ENCODE measurements around the gene FMO1.
"Not testable (repeated sequence)": the region's sequence is repeated elsewhere in the genome, so short reads cannot be mapped to it uniquely, and the experiment has no call there.

Gene FMO1

GRCh38 chr1:171279234-171279633, 30.9 kb downstream of the FMO1 start:
- no peak overlapping the region for H3K4me3 ChIP-seq (ENCODE audit: low read depth, low read length)

DNA sequence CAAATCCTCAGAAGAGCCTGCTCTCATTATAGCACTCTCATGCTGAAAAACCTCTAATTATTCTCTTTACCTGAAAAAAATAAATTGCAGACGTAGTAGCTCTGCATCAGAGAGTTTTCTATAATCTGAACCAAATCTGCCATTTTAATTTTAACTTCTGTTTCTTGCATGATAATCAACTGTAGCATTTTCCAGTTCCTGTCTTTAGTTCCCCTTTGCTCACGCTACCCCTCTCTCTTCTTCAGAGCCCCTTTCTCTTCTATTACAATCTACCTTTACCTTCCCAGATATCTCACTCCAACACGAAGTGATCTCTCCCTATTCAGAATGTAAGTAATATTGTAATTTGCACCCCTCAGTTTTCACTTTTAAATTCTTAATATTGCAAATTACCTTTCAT, 31.4 kb downstream of the FMO1 start:
- H3K4me3 ChIP-seq (ENCODE audit: low read depth, low read length), result no peak overlapping the region

- no peak overlapping the region for H3K4me3 ChIP-seq (ENCODE audit: low read depth, low read length)
Measured at GRCh38 chr1:171280599-171280998, 32.3 kb downstream of the FMO1 start.

- no peak overlapping the region for H3K4me3 ChIP-seq (ENCODE audit: low read depth, low read length)
Measured at GRCh38 chr1:171286032-171286705, 37.9 kb downstream of the FMO1 start.

GRCh38 chr1:171290621-171291020, 42.3 kb downstream of the FMO1 start:
- no peak overlapping the region for H3K4me3 ChIP-seq (ENCODE audit: low read depth, low read length)

DNA sequence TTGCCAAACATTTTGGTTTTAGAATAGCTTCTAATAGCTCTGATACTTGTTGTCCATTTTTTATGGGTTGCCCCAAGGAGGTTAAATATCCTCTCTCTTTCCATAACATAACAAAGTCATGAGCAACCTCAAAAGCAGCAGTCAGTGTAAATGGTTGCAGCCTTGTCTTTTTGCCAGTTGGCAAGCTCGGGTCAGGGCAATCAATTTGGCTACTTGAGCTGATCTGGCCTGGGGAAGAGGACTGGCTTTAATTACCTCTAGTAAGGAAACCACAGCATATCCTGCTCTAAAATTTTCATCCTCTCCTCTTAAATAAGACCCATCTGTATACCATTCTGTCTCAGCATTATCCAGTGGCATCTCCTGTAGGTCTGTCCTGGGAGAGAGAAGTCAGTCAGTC, 44.5 kb downstream of the FMO1 start:
- no peak overlapping the region for H3K4me3 ChIP-seq (ENCODE audit: low read depth, low read length)

- not testable (repeated sequence) for H3K4me3 ChIP-seq (ENCODE audit: low read depth, low read length)
Measured at GRCh38 chr1:171295383-171295782, 47.1 kb downstream of the FMO1 start.

GRCh38 chr1:171295821-171296220, 47.5 kb downstream of the FMO1 start:
- H3K4me3 ChIP-seq (ENCODE audit: low read depth, low read length), result no peak overlapping the region

GRCh38 chr1:171296897-171297296, 48.6 kb downstream of the FMO1 start:
- H3K4me3 ChIP-seq (ENCODE audit: low read depth, low read length), result no peak overlapping the region

DNA sequence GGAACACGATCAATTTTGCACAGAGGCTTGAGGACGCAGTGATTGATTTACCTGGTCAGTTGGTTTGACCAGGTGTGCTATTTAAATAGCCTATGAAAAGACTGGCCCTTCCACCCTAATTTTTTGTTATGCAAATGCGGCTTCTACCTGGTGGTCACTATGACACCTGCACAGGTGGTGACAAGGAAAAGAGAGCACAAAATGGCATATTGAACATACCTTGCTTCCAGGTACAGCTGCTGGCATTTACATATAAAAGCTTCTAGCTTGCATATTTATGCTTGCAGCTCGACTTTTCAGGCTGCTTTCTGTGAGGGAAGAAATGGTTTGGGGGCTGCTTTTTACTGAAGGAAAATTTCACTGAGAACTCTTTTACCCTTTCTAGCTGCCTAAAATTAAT, 50.4 kb downstream of the FMO1 start:
- H3K4me3 ChIP-seq (ENCODE audit: low read depth, low read length), result no peak overlapping the region

DNA sequence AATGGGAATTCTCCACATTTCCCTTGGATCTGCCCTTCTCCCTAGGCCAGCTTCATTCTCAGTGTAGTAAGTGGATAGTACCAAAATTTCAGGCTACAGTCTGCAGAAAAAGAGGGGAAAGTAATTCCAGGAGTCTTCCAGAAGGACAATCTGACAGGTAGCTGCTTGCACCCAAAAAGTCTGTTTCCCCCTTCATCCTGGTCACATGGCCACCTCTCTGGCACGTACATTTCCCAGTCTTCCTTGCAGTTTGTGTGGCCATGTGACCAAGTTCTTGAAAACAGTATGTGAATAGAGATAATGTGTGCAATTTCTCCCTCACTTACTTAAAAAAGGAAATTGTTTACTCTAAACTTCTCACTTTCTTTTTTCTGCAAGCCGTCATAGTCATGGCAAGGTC, 51.0 kb downstream of the FMO1 start:
- no peak overlapping the region for H3K4me3 ChIP-seq (ENCODE audit: low read depth, low read length)

- no peak overlapping the region for H3K4me3 ChIP-seq (ENCODE audit: low read depth, low read length)
Measured at GRCh38 chr1:171300401-171300800, 52.1 kb downstream of the FMO1 start.

- H3K4me3 ChIP-seq (ENCODE audit: low read depth, low read length), result no peak overlapping the region
Measured at GRCh38 chr1:171310661-171311087, 62.4 kb downstream of the FMO1 start.

DNA sequence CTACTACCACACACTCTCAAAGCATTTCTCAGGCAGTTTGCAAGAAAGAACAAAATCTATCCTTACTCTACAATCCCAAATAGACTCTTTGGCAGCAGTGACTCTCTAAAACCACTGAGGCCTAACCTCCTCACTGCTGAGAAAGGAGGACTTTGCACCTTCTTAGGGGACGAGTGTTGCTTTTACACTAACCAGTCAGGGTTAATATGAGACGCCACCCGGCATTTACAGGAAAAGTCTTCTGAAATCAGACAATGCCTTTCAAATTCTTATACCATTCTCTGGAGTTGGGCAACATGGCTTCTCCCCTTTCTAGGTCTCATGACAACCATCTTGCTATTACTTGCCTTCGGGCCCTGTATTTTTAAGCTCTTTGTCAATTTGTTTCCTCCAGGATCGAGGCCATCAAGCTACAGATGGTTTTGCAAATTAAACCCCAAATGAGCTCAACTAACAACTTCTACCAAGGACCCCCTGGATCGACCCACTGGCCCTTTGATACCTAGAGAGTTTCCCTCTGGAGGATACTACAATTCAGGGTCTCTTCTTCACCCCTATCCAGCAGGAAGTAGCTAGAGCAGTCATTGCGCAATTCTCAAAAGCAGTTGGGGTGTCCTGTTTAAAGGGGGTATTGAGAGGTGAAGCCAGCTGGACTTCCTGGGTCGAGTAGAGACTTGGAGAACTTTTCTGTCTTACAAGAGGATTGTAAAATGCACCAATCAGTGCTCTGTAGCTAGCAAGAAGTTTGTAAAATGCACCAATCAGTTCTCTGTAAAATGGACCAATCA, 63.7 kb downstream of the FMO1 start:
- H3K4me3 ChIP-seq (ENCODE audit: low read depth, low read length), result no peak overlapping the region

- H3K4me3 ChIP-seq (ENCODE audit: low read depth, low read length), result no peak overlapping the region
Measured at GRCh38 chr1:171313319-171313834, 65.1 kb downstream of the FMO1 start.

DNA sequence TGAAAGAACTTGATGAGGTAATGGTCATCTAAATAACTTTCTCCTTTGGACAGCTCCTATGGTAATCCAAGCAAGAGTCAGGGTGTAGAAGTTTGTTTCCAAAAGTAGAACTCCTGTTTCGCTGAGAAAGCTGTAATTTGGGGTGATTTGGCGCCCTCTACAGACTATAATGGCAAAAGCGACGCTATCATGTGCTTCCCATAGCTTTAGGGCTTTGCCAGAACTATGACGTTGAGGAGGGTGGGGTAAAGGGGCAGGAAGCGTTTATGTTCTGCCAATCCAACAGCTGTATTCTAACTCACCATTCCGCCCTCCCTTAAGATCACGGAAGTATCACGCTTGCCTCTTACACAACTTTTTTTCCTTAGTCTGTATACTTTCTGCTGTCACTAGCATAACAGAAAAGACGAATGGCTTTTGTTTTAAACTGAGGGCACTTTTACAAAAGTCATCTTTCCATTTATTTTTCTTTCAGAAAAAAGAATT, 65.6 kb downstream of the FMO1 start, which contains the start of gene FMO4:
TSS of gene FMO4 (plus strand) at position 349 of the 486 bp plus-strand sequence. CDS start 5,643 bp downstream, outside the sequence.
- no peak within 1 kb of the TSS for H3K4me3 ChIP-seq (ENCODE audit: low read depth, low read length)

- H3K4me3 ChIP-seq (ENCODE audit: low read depth, low read length), result no peak overlapping the region
Measured at GRCh38 chr1:171329251-171329650, 81.0 kb downstream of the FMO1 start.

DNA sequence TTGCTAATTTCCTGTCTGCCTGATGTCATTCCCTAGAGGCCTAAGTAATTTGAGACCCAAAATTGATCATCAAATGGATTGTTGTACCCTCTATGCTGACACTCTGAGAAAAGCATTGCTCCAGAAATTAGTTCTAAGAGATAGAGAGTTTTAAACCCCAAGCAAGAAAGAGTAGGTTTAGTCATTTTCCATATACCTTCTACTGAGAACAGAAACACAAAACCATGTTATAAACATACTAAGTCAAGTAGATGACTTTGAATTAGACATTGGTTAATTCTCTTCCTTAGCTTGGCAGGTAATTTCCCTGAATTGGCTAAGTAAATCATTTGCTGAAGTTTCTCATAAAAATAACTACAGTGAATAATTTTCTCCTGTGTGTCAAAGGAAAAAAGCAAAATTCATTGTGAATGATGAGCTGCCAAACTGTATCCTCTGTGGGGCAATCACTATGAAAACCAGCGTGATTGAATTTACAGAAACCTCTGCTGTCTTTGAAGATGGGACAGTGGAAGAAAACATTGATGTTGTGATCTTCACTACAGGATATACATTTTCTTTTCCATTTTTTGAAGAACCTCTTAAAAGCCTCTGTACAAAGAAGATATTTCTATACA, 85.8 kb downstream of the FMO1 start:
- no peak overlapping the region for H3K4me3 ChIP-seq (ENCODE audit: low read depth, low read length)

Data from iPS-11a (cell line).